Mesenchymal stem cell (in vitro differentiated cells and primary cell): Measurements from ENCODE around the gene NONO.

Source experiments
- DNase-seq: peaks from one replicate; pipeline ENCODE4 v3.0.0-alpha.2; 2013
- H2AFZ ChIP-seq: one replicate; pipeline ENCODE4 v1.6.1; 2013; ENCODE audit warnings: low read depth, mild to moderate bottlenecking, control low read depth, inconsistent platforms, low read length, moderate library complexity
- H2AK5ac ChIP-seq: 2 replicates; pipeline ENCODE4 v1.6.1; 2013; ENCODE audit warnings: low read length, moderate library complexity, mild to moderate bottlenecking, inconsistent platforms; ENCODE audit not compliant: severe bottlenecking
- H2BK120ac ChIP-seq: one replicate; pipeline ENCODE4 v1.6.1; 2013; ENCODE audit warnings: low read depth, mild to moderate bottlenecking, inconsistent platforms, low read length, moderate library complexity
- H2BK12ac ChIP-seq, 2 experiments: one replicate each; pipeline ENCODE4 v1.6.1; 2013; ENCODE audit warnings: inconsistent platforms in 2 of 2, low read length in 2 of 2, mild to moderate bottlenecking in 2 of 2, moderate library complexity in 2 of 2, control low read depth in 1 of 2
- H2BK15ac ChIP-seq: one replicate; pipeline ENCODE4 v1.6.1; 2013; ENCODE audit warnings: mild to moderate bottlenecking, low read depth, inconsistent platforms; ENCODE audit not compliant: poor library complexity, severe bottlenecking
- H2BK5ac ChIP-seq: 2 replicates; pipeline ENCODE4 v1.6.1; 2013; ENCODE audit warnings: low read depth, mild to moderate bottlenecking, low read length, control low read depth, inconsistent platforms; ENCODE audit not compliant: poor library complexity, severe bottlenecking
- H3K14ac ChIP-seq, 2 experiments: one replicate each; pipeline ENCODE4 v1.6.1; 2013; ENCODE audit warnings: inconsistent platforms in 2 of 2, low read length in 2 of 2, control low read depth in 1 of 2, mild to moderate bottlenecking in 1 of 2, moderate library complexity in 1 of 2
- H3K18ac ChIP-seq, 2 experiments: one replicate each; pipeline ENCODE4 v1.6.1; 2013; ENCODE audit warnings: inconsistent platforms in 2 of 2, low read length in 2 of 2, control low read depth in 1 of 2, low read depth in 1 of 2, mild to moderate bottlenecking in 1 of 2
- H3K23ac ChIP-seq, 2 experiments: one replicate each; pipeline ENCODE4 v1.6.1; 2013; ENCODE audit warnings: inconsistent platforms in 2 of 2, low read length in 2 of 2, mild to moderate bottlenecking in 2 of 2, moderate library complexity in 2 of 2, control low read depth in 1 of 2
- H3K27ac ChIP-seq: 2 replicates; pipeline ENCODE4 v1.5.1; 2013; ENCODE audit warnings: mild to moderate bottlenecking, moderate library complexity, low read length, control low read depth, inconsistent platforms; ENCODE audit not compliant: poor library complexity, severe bottlenecking
- H3K27me3 ChIP-seq, 2 experiments: 2 replicates each; pipeline versions ENCODE4 v1.6.1 to v1.7.0; 2013; ENCODE audit warnings: low read length in 2 of 2, mild to moderate bottlenecking in 2 of 2, moderate library complexity in 2 of 2, control low read depth in 1 of 2, inconsistent platforms in 1 of 2; ENCODE audit not compliant: control insufficient read depth in 1 of 2, insufficient read depth in 1 of 2
- H3K36me3 ChIP-seq, 2 experiments: 2 replicates each; pipeline versions ENCODE4 v1.6.1 to v1.7.0; 2013; ENCODE audit warnings: low read length in 2 of 2, control low read depth in 1 of 2, inconsistent platforms in 1 of 2, low read depth in 1 of 2, mild to moderate bottlenecking in 1 of 2; ENCODE audit not compliant: insufficient read depth in 2 of 2, control insufficient read depth in 1 of 2
- H3K4ac ChIP-seq, 2 experiments: one replicate each; pipeline ENCODE4 v1.6.1; 2013; ENCODE audit warnings: inconsistent platforms in 2 of 2, low read length in 2 of 2, mild to moderate bottlenecking in 2 of 2, moderate library complexity in 2 of 2, control low read depth in 1 of 2, low read depth in 1 of 2
- H3K4me1 ChIP-seq: 2 replicates; pipeline ENCODE4 v1.6.1; 2013; ENCODE audit warnings: low read depth, low read length, control low read depth; ENCODE audit not compliant: control insufficient read depth, insufficient read depth
- H3K4me2 ChIP-seq: 2 replicates; pipeline ENCODE4 v1.6.1; 2013; ENCODE audit warnings: low read length, mild to moderate bottlenecking, inconsistent platforms; ENCODE audit not compliant: poor library complexity, severe bottlenecking
- H3K4me3 ChIP-seq, 2 experiments: 2 replicates each; pipeline versions ENCODE4 v1.5.1 to v1.7.0; 2013; ENCODE audit warnings: low read length in 2 of 2, mild to moderate bottlenecking in 2 of 2, control low read depth in 1 of 2, low read depth in 1 of 2; ENCODE audit not compliant: insufficient read depth in 1 of 2
- H3K79me1 ChIP-seq: replicated peaks from 2 replicates; pipeline ENCODE4 v1.6.1; 2013; ENCODE audit warnings: mild to moderate bottlenecking, control low read depth, low read length, inconsistent platforms; ENCODE audit not compliant: poor library complexity, severe bottlenecking
- H3K9ac ChIP-seq: 2 replicates; pipeline ENCODE4 v1.7.0; 2013; ENCODE audit warnings: mild to moderate bottlenecking, low read length, moderate library complexity
- H3K9me3 ChIP-seq: 2 replicates; pipeline ENCODE4 v1.7.0; 2013; ENCODE audit warnings: mild to moderate bottlenecking, low read length; ENCODE audit not compliant: control insufficient read depth
- H4K8ac ChIP-seq: one replicate; pipeline ENCODE4 v1.6.1; 2013; ENCODE audit warnings: inconsistent platforms, mild to moderate bottlenecking, low read length, moderate library complexity
- H4K91ac ChIP-seq: one replicate; pipeline ENCODE4 v1.6.1; 2013; ENCODE audit warnings: mild to moderate bottlenecking, low read length, inconsistent platforms
- WGBS: methylation state at CpG from one replicate; pipeline ENCODE4 v1.1.7; 2013; ENCODE audit warnings: mixed read lengths; 5-methylcytosine and 5-hydroxymethylcytosine counted together

The NONO gene

DNA sequence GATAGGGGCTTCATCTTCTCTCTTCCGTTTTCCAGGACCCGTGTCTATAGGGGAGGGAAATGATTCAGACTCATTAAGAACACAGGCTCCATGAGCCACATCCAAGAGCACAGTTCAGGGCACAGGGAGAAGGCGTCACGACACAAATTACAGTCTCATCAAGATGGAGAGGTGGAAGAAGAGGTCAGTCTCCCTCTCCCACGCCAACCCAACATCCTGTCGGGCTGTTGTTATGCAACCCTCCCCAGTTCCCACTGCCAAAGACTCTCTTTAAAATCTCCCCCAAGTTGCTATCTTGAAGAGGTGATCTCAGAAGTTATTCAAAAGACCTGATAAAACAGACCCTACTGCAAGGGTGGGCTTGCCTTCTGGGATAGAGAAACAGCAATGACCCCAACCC, 42.1 kb upstream of the NONO start:
- Histone ChIP-seq H2BK15ac (no peak overlapping the region), H3K9me3 (peaks cover 4% of the 10 kb centered on the region), H3K14ac (no peak overlapping the region), H2BK12ac (no peak overlapping the region), H3K27me3 (peaks cover 0 to 19% of the 10 kb centered on the region in 2 experiments), H2AFZ (no peak overlapping the region), H3K4me2 (no peak overlapping the region), H3K79me1 (peaks cover 6% of the 10 kb centered on the region), H4K8ac (no peak overlapping the region), H3K18ac (no peak overlapping the region), H2BK5ac (no peak overlapping the region), H3K4me1 (no peaks in the 10 kb centered on the region), H3K4ac (no peak overlapping the region), H4K91ac (no peak overlapping the region), H3K23ac (no peak overlapping the region), H2AK5ac (no peak overlapping the region), H3K27ac (no peak overlapping the region), H2BK120ac (no peak overlapping the region), H3K4me3 (no peak overlapping the region), H3K36me3 (peaks cover 62 to 64% of the 10 kb centered on the region in 2 experiments), H3K9ac (no peak overlapping the region)
- DNase-seq: no peak
- WGBS: 80% methylated on average over 2 of the region's 6 CpGs

DNA sequence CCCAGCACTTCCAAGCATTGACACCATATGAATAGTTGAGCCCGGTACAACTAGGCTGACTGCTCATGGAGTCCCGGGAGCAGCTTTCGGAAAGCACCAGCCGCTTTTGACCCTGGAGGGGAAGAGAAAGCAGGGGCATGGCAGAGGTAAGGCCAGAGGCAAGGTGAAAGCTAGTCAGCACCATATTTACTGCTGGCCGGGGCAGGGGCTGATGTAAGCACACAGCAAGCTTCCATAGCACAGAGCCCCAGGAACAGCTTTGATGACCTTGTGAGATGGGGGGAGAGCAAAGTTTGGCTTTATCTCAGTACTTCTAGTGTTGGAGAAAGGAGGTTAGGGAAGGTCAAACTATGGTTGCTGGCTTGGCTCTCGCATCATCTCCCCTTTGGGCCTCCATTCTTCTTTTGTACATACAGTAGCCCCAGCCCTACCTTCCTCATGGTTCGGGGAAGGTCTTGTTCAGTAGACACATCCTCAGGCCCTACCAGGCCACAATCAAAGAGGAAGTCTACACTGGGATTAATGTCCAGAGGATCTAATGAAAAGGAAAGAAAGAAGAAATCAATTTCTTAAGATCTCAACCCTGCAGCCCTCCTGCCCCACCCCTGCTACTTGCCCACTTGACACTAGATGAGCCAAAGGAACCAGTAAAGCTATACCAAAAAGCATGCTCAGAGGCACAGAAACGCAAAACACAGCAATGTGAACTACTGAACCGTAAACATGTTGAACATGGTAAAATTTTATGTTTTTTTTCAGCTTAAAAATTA, 38.9 kb upstream of the NONO start:
- H3K4me3 ChIP-seq: no peak overlapping the region
- no peak overlapping the region for H4K8ac ChIP-seq
- no peak overlapping the region for H4K91ac ChIP-seq
- no peak overlapping the region for H3K23ac ChIP-seq
- H3K4me2 ChIP-seq: no peak overlapping the region
- no peak for DNase-seq
- no peak overlapping the region for H2AFZ ChIP-seq
- H3K4ac ChIP-seq: no peak overlapping the region
- H2AK5ac ChIP-seq: no peak overlapping the region
- no peak overlapping the region for H2BK12ac ChIP-seq
- H3K27ac ChIP-seq: no peak overlapping the region
- no peak overlapping the region for H2BK5ac ChIP-seq
- no peak overlapping the region for H2BK15ac ChIP-seq
- peaks cover 4% of the 10 kb centered on the region for H3K9me3 ChIP-seq
- no peaks in the 10 kb centered on the region for H3K4me1 ChIP-seq
- H3K14ac ChIP-seq: no peak overlapping the region
- peaks cover 0 to 9% of the 10 kb centered on the region in 2 experiments for H3K27me3 ChIP-seq
- 98% methylated on average over 5 of the region's 9 CpGs for WGBS
- H2BK120ac ChIP-seq: no peak overlapping the region
- H3K18ac ChIP-seq: no peak overlapping the region
- H3K79me1 ChIP-seq: peaks cover 18% of the 10 kb centered on the region
- H3K36me3 ChIP-seq: peaks cover 89 to 96% of the 10 kb centered on the region in 2 experiments
- no peak overlapping the region for H3K9ac ChIP-seq

DNA sequence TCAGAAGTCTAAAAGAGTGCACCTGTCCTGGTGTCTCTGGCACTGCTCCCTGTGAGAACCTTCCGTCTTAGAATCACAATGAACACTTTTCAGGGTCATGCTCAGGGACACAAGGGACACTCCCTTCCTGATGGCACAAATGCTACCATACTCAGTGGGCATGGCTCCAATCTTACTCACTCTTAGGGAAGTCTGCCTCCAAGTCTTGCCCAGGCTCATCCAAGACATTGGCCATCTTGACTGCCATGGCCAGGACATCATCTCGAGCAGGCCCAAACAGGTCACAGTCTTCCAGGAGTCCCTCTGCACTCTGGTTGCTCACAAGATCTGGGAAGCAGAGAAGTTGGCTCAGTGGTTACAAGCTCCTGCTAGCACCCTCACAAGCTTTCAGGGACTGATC, 38.3 kb upstream of the NONO start:
- H3K36me3 ChIP-seq: peaks cover 89 to 96% of the 10 kb centered on the region in 2 experiments
- peaks cover 18% of the 10 kb centered on the region for H3K79me1 ChIP-seq
- H2BK5ac ChIP-seq: no peak overlapping the region
- H3K4me2 ChIP-seq: no peak overlapping the region
- H2BK120ac ChIP-seq: no peak overlapping the region
- H2AK5ac ChIP-seq: no peak overlapping the region
- no peak overlapping the region for H3K9ac ChIP-seq
- 98% methylated on average over 2 of the region's 2 CpGs for WGBS
- peaks cover 0 to 4% of the 10 kb centered on the region in 2 experiments for H3K27me3 ChIP-seq
- H4K91ac ChIP-seq: no peak overlapping the region
- H3K4me3 ChIP-seq: no peak overlapping the region
- H2BK15ac ChIP-seq: no peak overlapping the region
- no peak for DNase-seq
- no peak overlapping the region for H3K18ac ChIP-seq
- H2AFZ ChIP-seq: no peak overlapping the region
- no peak overlapping the region for H3K27ac ChIP-seq
- no peak overlapping the region for H3K14ac ChIP-seq
- H4K8ac ChIP-seq: no peak overlapping the region
- H3K4ac ChIP-seq: no peak overlapping the region
- no peak overlapping the region for H2BK12ac ChIP-seq
- H3K9me3 ChIP-seq: peaks cover 4% of the 10 kb centered on the region
- H3K4me1 ChIP-seq: no peaks in the 10 kb centered on the region
- H3K23ac ChIP-seq: no peak overlapping the region

DNA sequence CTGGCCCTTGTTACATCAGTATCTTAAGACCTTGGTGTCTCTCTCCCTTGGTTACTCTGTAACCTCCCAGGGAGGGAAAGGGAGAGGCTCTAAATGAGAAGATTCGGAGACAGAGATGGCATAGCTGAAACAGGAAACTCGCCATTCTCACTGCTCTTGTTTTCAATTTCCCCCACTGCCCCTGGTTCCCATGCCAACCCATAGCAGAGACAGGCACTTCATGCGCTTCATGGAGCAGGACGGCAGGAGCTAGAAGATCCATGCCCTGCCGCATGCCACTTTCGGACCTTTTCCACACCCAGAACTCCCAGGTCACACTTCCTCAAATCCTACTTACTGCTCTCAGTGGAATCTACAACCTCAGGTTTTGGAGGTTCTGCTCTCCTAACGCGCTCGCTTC, 32.6 kb upstream of the NONO start:
- Histone ChIP-seq H3K79me1 (peaks cover 12% of the 10 kb centered on the region), H3K9ac (no peak overlapping the region), H3K4me3 (no peak overlapping the region), H2BK15ac (no peak overlapping the region), H3K4me1 (peaks cover 14% of the 10 kb centered on the region), H2AFZ (no peak overlapping the region), H2AK5ac (no peak overlapping the region), H4K8ac (no peak overlapping the region), H4K91ac (no peak overlapping the region), H3K4ac (no peak overlapping the region), H3K18ac (no peak overlapping the region), H3K14ac (no peak overlapping the region), H3K27me3 (peaks cover 0 to 3% of the 10 kb centered on the region in 2 experiments), H3K23ac (no peak overlapping the region), H3K4me2 (no peak overlapping the region), H3K9me3 (no peaks in the 10 kb centered on the region), H3K27ac (no peak overlapping the region), H2BK12ac (no peak overlapping the region), H3K36me3 (peaks cover 46 to 47% of the 10 kb centered on the region in 2 experiments), H2BK120ac (no peak overlapping the region), H2BK5ac (no peak overlapping the region)
- 96% methylated on average over 8 of the region's 9 CpGs for WGBS
- DNase-seq: no peak
